H9 (cell line): Measurements from ENCODE around the gene HECW1. TPM values are rescaled to one million over a fixed set of nuclear protein-coding genes. Genes with fewer than 3 reads are reported as not detected.

Source experiments
- DNase-seq: peaks from one replicate; pipeline ENCODE4 v3.0.0-alpha.2; 2017
- H2AFZ ChIP-seq: one replicate; pipeline ENCODE4 v1.6.1; 2013; ENCODE audit warnings: mild to moderate bottlenecking, low read length, control low read depth, moderate library complexity
- H2AK5ac ChIP-seq: 2 replicates; pipeline ENCODE4 v1.6.1; 2013; ENCODE audit warnings: low read length, control low read depth, mixed read lengths; ENCODE audit not compliant: insufficient read length
- H2BK120ac ChIP-seq: one replicate; pipeline ENCODE4 v1.6.1; 2013; ENCODE audit warnings: low read depth, mild to moderate bottlenecking, low read length, control low read depth, inconsistent platforms; ENCODE audit not compliant: poor library complexity, severe bottlenecking
- H2BK12ac ChIP-seq: 2 replicates; pipeline ENCODE4 v1.6.1; 2013; ENCODE audit warnings: low read length, control low read depth, mixed read lengths, low read depth; ENCODE audit not compliant: insufficient read length
- H2BK15ac ChIP-seq: 2 replicates; pipeline ENCODE4 v1.6.1; 2013; ENCODE audit warnings: low read depth, low read length, control low read depth
- H2BK20ac ChIP-seq: one replicate; pipeline ENCODE4 v1.6.1; 2013; ENCODE audit warnings: low read depth, mild to moderate bottlenecking, low read length, control low read depth, inconsistent platforms; ENCODE audit not compliant: poor library complexity, severe bottlenecking
- H2BK5ac ChIP-seq: 2 replicates; pipeline ENCODE4 v1.6.1; 2013; ENCODE audit warnings: low read length, control low read depth, mixed read lengths; ENCODE audit not compliant: insufficient read length
- H3K14ac ChIP-seq: 2 replicates; pipeline ENCODE4 v1.6.1; 2013; ENCODE audit warnings: low read length, control low read depth; ENCODE audit not compliant: insufficient read depth
- H3K18ac ChIP-seq: 2 replicates; pipeline ENCODE4 v1.6.1; 2013; ENCODE audit warnings: low read depth, mild to moderate bottlenecking, mixed read lengths, low read length, control low read depth; ENCODE audit not compliant: insufficient read length
- H3K23ac ChIP-seq: 2 replicates; pipeline ENCODE4 v1.6.1; 2013; ENCODE audit warnings: low read length, control low read depth, mixed read lengths, low read depth; ENCODE audit not compliant: insufficient read length
- H3K23me2 ChIP-seq: 2 replicates; pipeline ENCODE4 v1.6.1; 2013; ENCODE audit warnings: low read depth, mild to moderate bottlenecking, mixed read lengths, low read length, control low read depth; ENCODE audit not compliant: insufficient read length, poor library complexity, severe bottlenecking
- H3K27ac ChIP-seq: 2 replicates; pipeline ENCODE4 v1.5.1; 2013; ENCODE audit warnings: low read length, control low read depth, mixed read lengths, low read depth; ENCODE audit not compliant: insufficient read length
- H3K27me3 ChIP-seq: 2 replicates; pipeline ENCODE4 v1.6.1; 2013; ENCODE audit warnings: low read length, control low read depth, inconsistent platforms; ENCODE audit not compliant: insufficient read depth
- H3K4ac ChIP-seq: 2 replicates; pipeline ENCODE4 v1.6.1; 2013; ENCODE audit warnings: low read depth, mild to moderate bottlenecking, control low read depth, inconsistent platforms, low read length, moderate library complexity
- H3K4me1 ChIP-seq: 2 replicates; pipeline ENCODE4 v1.6.1; 2013; ENCODE audit warnings: low read length, control low read depth, inconsistent platforms; ENCODE audit not compliant: insufficient read depth
- H3K4me2 ChIP-seq: 2 replicates; pipeline ENCODE4 v1.6.1; 2013; ENCODE audit warnings: low read length, control low read depth, mixed read lengths; ENCODE audit not compliant: insufficient read length, insufficient read depth
- H3K56ac ChIP-seq: 2 replicates; pipeline ENCODE4 v1.6.1; 2013; ENCODE audit warnings: low read depth, mild to moderate bottlenecking, mixed read lengths, low read length, control low read depth; ENCODE audit not compliant: insufficient read length
- H3K79me1 ChIP-seq: 2 replicates; pipeline ENCODE4 v1.6.1; 2013; ENCODE audit warnings: low read depth, mild to moderate bottlenecking, moderate library complexity, low read length, control low read depth, inconsistent platforms; ENCODE audit not compliant: insufficient read depth, poor library complexity, severe bottlenecking
- H3K79me2 ChIP-seq: 2 replicates; pipeline ENCODE4 v1.6.1; 2013; ENCODE audit warnings: low read length, control low read depth, inconsistent platforms; ENCODE audit not compliant: insufficient read depth
- H3K9ac ChIP-seq: 2 replicates; pipeline ENCODE4 v1.6.1; 2013; ENCODE audit warnings: low read length, control low read depth, mixed read lengths; ENCODE audit not compliant: insufficient read length; ENCODE audit errors: extremely low read depth
- H3K9me3 ChIP-seq: one replicate; pipeline ENCODE4 v1.6.1; 2013; ENCODE audit warnings: low read depth, low read length, inconsistent platforms; ENCODE audit not compliant: control insufficient read depth
- H3T11ph ChIP-seq: one replicate; pipeline ENCODE4 v1.6.1; 2013; ENCODE audit warnings: mild to moderate bottlenecking, low read length, control low read depth, inconsistent platforms
- H4K20me1 ChIP-seq: one replicate; pipeline ENCODE4 v1.6.1; 2013; ENCODE audit not compliant: control insufficient read depth, insufficient read length, insufficient read depth
- H4K5ac ChIP-seq: 2 replicates; pipeline ENCODE4 v1.6.1; 2013; ENCODE audit warnings: low read depth, mild to moderate bottlenecking, mixed read lengths, low read length, control low read depth; ENCODE audit not compliant: insufficient read length
- H4K8ac ChIP-seq: replicated peaks from 2 replicates; pipeline ENCODE4 v1.6.1; 2013; ENCODE audit warnings: low read length, control low read depth, mixed read lengths, low read depth; ENCODE audit not compliant: insufficient read length
- H4K91ac ChIP-seq: 2 replicates; pipeline ENCODE4 v1.6.1; 2013; ENCODE audit warnings: low read depth, mild to moderate bottlenecking, moderate library complexity, mixed read lengths, low read length, control low read depth; ENCODE audit not compliant: insufficient read length
- H3K27ac Mint-ChIP-seq, 3 experiments: 2 replicates in 2 of 3; 3 replicates in 1 of 3; pipeline ENCODE4 v1.8.0; 2020 to 2021; ENCODE audit warnings: mixed read lengths in 3 of 3, mild to moderate bottlenecking in 1 of 3, moderate library complexity in 1 of 3
- H3K27me3 Mint-ChIP-seq: 2 replicates; pipeline ENCODE4 v1.8.0; 2021; ENCODE audit warnings: low read depth, mild to moderate bottlenecking, moderate library complexity, mixed read lengths
- H3K36me3 Mint-ChIP-seq, 3 experiments: 2 replicates in 2 of 3; 3 replicates in 1 of 3; pipeline ENCODE4 v1.8.0; 2020 to 2021; ENCODE audit warnings: low read depth in 3 of 3, mixed read lengths in 3 of 3; ENCODE audit not compliant: insufficient read depth in 1 of 3
- H3K4me1 Mint-ChIP-seq, 2 experiments: 2 replicates each; pipeline ENCODE4 v1.8.0; 2020; ENCODE audit warnings: mixed read lengths in 2 of 2
- H3K4me3 Mint-ChIP-seq, 2 experiments: 2 replicates in 1 of 2; 3 replicates in 1 of 2; pipeline ENCODE4 v1.8.0; 2020 to 2021; ENCODE audit warnings: mild to moderate bottlenecking in 2 of 2, mixed read lengths in 2 of 2, moderate library complexity in 1 of 2
- H3K9me3 Mint-ChIP-seq, 2 experiments: 2 replicates in 1 of 2; 3 replicates in 1 of 2; pipeline ENCODE4 v1.8.0; 2020; ENCODE audit warnings: mild to moderate bottlenecking in 2 of 2, mixed read lengths in 2 of 2, moderate library complexity in 1 of 2
- CTCF ChIP-seq: fragments of 200-600 bp; sonication (generic); conservative IDR thresholded peaks from 3 replicates; pipeline ENCODE4 v1.8.0; 2021; ENCODE audit warnings: antibody characterized with exemption, mild to moderate bottlenecking
- WGBS: extraction: QIAGEN DNeasy Blood & Tissue Kit; methylation state at CpG from one replicate; pipeline ENCODE4 v1.1.7; 2013; ENCODE audit warnings: missing lambda C conversion rate, low lambda C conversion rate, mixed read lengths; ENCODE audit not compliant: insufficient read length; ENCODE audit errors: extremely low coverage; 5-methylcytosine and 5-hydroxymethylcytosine counted together
- total RNA-seq: library from RNA; stranded (reverse); gene quantifications from 2 replicates; pipeline ENCODE4 v1.2.1, GENCODE V29; 2021

Gene HECW1
- total RNA-seq, 1 experiment from 2014 or later: 5.0 TPM

GRCh38 chr7:43513251-43513650 is 400.8 kb downstream of the HECW1 start:
- no peak overlapping the region for H2AK5ac ChIP-seq
- no peak for DNase-seq
- TF ChIP-seq CTCF: no peak
- no peak overlapping the region for H4K5ac ChIP-seq
- H3K56ac ChIP-seq: no peak overlapping the region
- no peak overlapping the region for H3K9ac ChIP-seq
- no peak overlapping the region for H2AFZ ChIP-seq
- no peak overlapping the region for H2BK12ac ChIP-seq
- H3K4ac ChIP-seq: no peak overlapping the region
- H2BK120ac ChIP-seq: no peak overlapping the region
- no peak overlapping the region for H3K4me3 Mint-ChIP-seq
- H2BK5ac ChIP-seq: no peak overlapping the region
- no peaks in the 10 kb centered on the region for H3K9me3 Mint-ChIP-seq
- H3K14ac ChIP-seq: no peak overlapping the region
- no peaks in the 10 kb centered on the region for H3K4me1 ChIP-seq
- no peak overlapping the region for H3K23ac ChIP-seq
- no peaks in the 10 kb centered on the region for H3K27me3 ChIP-seq
- peaks cover 28 to 31% of the 10 kb centered on the region in 2 experiments for H3K4me1 Mint-ChIP-seq
- no peaks in the 10 kb centered on the region for H3K79me2 ChIP-seq
- no peaks in the 10 kb centered on the region for H3K9me3 ChIP-seq
- H3K4me2 ChIP-seq: no peak overlapping the region
- no peak overlapping the region for H4K8ac ChIP-seq
- no peaks in the 10 kb centered on the region for H3K79me1 ChIP-seq
- H3K23me2 ChIP-seq: no peaks in the 10 kb centered on the region
- H2BK20ac ChIP-seq: no peak overlapping the region
- no peaks in the 10 kb centered on the region for H4K20me1 ChIP-seq
- H4K91ac ChIP-seq: no peak overlapping the region
- H3K18ac ChIP-seq: no peak overlapping the region
- no peak overlapping the region for H3K27ac Mint-ChIP-seq
- H3K36me3 Mint-ChIP-seq: no peaks in the 10 kb centered on the region; a peak in 1 of 7 replicates
- H3T11ph ChIP-seq: no peak overlapping the region
- H3K27ac ChIP-seq: no peak overlapping the region
- no peak overlapping the region for H2BK15ac ChIP-seq
- WGBS: no CpG with 5 or more reads among the region's 8 CpGs
- no peaks in the 10 kb centered on the region for H3K27me3 Mint-ChIP-seq
